ENCODE results near the gene KRT23. TPM values are rescaled to one million over a fixed set of nuclear protein-coding genes. Genes with fewer than 3 reads are reported as not detected.

KRT23 gene
- total RNA-seq, 1 experiment from 2014 or later: not detected

DNA sequence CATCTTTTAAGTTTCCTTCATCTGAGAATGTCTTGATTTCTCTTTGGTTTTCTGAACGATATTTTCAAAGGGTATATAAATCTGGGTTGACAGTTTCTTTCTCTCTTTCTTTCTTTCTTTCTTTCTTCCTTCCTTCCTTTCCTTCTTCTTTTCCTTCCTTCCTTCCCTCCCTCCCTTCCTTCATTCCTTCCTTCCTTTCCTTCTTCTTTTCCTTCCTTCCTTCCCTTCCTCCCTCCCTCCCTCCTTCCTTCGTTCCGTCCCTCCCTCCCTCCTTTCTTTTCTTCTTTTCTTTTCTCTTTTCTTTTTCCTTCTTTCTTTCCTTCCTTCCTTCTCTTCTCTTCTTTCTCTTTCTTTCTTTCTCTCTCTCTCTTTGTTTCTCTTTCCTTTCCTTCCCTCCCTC lies 36.9 kb upstream of the KRT23 start:
- no peak overlapping the region for H3K27ac Mint-ChIP-seq (ENCODE audit: low read depth, unreplicated experiment)
- H3K4me1 Mint-ChIP-seq (ENCODE audit: insufficient read depth, unreplicated experiment): no peaks in the 10 kb centered on the region

DNA sequence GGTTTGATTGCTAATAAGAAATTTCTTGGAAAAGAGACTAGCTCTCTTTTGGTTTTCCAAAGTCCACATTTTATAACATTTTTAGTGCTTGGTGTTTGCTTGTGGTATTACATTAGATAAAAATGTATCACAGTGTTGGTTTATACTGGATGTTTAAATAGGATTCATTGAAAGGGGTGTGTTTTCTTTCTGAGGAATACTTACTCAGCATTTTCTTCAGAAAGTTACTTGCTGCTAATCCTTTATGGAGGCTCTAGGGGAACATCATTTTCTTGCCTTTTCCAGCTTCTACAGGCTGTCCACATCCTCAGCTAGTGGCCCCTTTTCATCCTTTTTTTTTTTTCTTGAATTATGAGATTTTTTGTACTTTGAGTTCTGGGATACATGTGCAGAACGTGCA lies 30.1 kb upstream of the KRT23 start:
- Mint-ChIP-seq H3K36me3 (ENCODE audit: insufficient read depth, unreplicated experiment) (no peaks in the 10 kb centered on the region), H3K4me1 (ENCODE audit: insufficient read depth, unreplicated experiment) (no peaks in the 10 kb centered on the region), H3K9me3 (ENCODE audit: unreplicated experiment) (no peaks in the 10 kb centered on the region), H3K4me3 (ENCODE audit: unreplicated experiment) (no peak overlapping the region), H3K27ac (ENCODE audit: low read depth, unreplicated experiment) (no peak overlapping the region), H3K27me3 (ENCODE audit: insufficient read depth, unreplicated experiment) (no peaks in the 10 kb centered on the region)
- TF ChIP-seq, protein P1, sequence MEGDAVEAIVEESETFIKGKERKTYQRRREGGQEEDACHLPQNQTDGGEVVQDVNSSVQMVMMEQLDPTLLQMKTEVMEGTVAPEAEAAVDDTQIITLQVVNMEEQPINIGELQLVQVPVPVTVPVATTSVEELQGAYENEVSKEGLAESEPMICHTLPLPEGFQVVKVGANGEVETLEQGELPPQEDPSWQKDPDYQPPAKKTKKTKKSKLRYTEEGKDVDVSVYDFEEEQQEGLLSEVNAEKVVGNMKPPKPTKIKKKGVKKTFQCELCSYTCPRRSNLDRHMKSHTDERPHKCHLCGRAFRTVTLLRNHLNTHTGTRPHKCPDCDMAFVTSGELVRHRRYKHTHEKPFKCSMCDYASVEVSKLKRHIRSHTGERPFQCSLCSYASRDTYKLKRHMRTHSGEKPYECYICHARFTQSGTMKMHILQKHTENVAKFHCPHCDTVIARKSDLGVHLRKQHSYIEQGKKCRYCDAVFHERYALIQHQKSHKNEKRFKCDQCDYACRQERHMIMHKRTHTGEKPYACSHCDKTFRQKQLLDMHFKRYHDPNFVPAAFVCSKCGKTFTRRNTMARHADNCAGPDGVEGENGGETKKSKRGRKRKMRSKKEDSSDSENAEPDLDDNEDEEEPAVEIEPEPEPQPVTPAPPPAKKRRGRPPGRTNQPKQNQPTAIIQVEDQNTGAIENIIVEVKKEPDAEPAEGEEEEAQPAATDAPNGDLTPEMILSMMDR (IDR thresholded peaks at IDR 0.05; ENCODE audit: unreplicated experiment): no peak
- POLR2A ChIA-PET: no interaction called here
- CTCF ChIA-PET: interaction anchor here (1.0 kb wide), 1 partner anchor 31 kb away, joined by 3 read pairs; no protein-coding TSS in a partner anchor
- BruUV-seq (replicated peaks): no TSS peak
- no peak for DNase-seq (ENCODE audit: unreplicated experiment)
- intact Hi-C loops (cut with micrococcal nuclease): no loop called here

More for the DNA sequence above, 36.9 kb upstream of the KRT23 start:
- intact Hi-C loops (cut with micrococcal nuclease): no loop called here
- ChIA-PET POLR2A (interaction anchor here (0.7 kb wide), 2 partner anchors 37 to 317 kb away, joined by 3 read pairs; no protein-coding TSS in a partner anchor), CTCF (interaction anchor here (0.7 kb wide), 1 partner anchor 473 kb away, joined by 3 read pairs; no protein-coding TSS in a partner anchor)
- TF ChIP-seq, protein P1 (IDR thresholded peaks at IDR 0.05; ENCODE audit: unreplicated experiment): no peak
- BruUV-seq (replicated peaks): no TSS peak
- Mint-ChIP-seq H3K9me3 (ENCODE audit: unreplicated experiment) (no peaks in the 10 kb centered on the region), H3K4me3 (ENCODE audit: unreplicated experiment) (no peak overlapping the region), H3K36me3 (ENCODE audit: insufficient read depth, unreplicated experiment) (no peaks in the 10 kb centered on the region), H3K27me3 (ENCODE audit: insufficient read depth, unreplicated experiment) (no peaks in the 10 kb centered on the region)
- DNase-seq (ENCODE audit: unreplicated experiment): no peak

DNA sequence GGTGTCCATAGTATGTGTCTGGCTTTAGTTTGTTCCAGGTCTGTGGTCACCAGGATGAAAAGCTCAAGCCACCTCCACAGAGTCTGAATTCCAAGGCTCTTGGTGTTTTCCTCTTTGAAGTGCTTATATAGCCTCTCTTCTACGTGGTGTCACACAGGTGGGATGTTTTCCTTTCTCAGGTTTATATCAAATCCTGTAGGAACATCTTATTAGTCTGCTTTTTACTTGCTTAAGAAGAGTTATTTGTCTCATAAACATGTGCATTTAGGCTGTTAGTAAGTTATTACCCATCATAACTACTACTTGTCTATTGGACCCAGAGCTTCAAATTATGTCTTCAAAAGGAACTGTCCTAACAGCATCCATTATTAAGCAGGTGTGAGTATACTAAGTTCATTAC lies 29.4 kb upstream of the KRT23 start, which contains the start of gene KRT39:
Gene KRT39 (minus strand): TSS at position 101 of the 400 bp plus-strand sequence. CDS start 92 bp downstream, at position 9.
- intact Hi-C loops (cut with micrococcal nuclease): no loop called here
- TF ChIP-seq, protein P1 (IDR thresholded peaks at IDR 0.05; ENCODE audit: unreplicated experiment): no peak
- Mint-ChIP-seq H3K27me3 (ENCODE audit: insufficient read depth, unreplicated experiment) (no peaks in the 10 kb centered on the region), H3K36me3 (ENCODE audit: insufficient read depth, unreplicated experiment) (no peaks in the 10 kb centered on the region), H3K4me1 (ENCODE audit: insufficient read depth, unreplicated experiment) (no peaks in the 10 kb centered on the region), H3K27ac (ENCODE audit: low read depth, unreplicated experiment) (no peak within 1 kb of the TSS), H3K9me3 (ENCODE audit: unreplicated experiment) (no peaks in the 10 kb centered on the region), H3K4me3 (ENCODE audit: unreplicated experiment) (no peak within 1 kb of the TSS)
- no TSS peak for BruUV-seq (replicated peaks)
- ChIA-PET CTCF (interaction anchor here (1.0 to 1.2 kb wide), 2 partner anchors 14 to 31 kb away, joined by 3 read pairs; no protein-coding TSS in a partner anchor), POLR2A (interaction anchor here (1.1 kb wide), 1 partner anchor 13 kb away, joined by 3 read pairs; no protein-coding TSS in a partner anchor)
- DNase-seq (ENCODE audit: unreplicated experiment): no peak

DNA sequence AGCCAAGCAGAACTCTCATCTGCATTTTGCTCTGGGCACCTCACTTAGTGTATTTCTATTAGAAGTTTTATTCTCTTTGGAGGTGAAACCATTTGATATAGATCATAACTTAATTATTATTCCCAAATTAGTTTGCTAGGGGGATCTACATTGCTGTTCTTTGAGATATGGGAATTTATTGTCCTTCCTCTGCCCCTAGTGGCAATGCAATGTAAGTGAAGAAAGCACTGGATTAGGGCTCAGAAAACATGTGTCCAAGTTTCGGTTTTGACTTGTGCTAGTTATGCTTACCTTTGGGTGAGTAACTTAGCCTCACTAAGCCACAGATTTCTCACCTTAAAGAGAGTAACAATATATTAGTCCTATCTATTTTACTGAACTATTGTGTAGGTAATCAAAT lies 26.4 kb upstream of the KRT23 start:
- Mint-ChIP-seq H3K36me3 (ENCODE audit: insufficient read depth, unreplicated experiment) (no peaks in the 10 kb centered on the region), H3K9me3 (ENCODE audit: unreplicated experiment) (no peaks in the 10 kb centered on the region), H3K4me1 (ENCODE audit: insufficient read depth, unreplicated experiment) (peaks cover 6% of the 10 kb centered on the region), H3K27ac (ENCODE audit: low read depth, unreplicated experiment) (no peak overlapping the region), H3K27me3 (ENCODE audit: insufficient read depth, unreplicated experiment) (no peaks in the 10 kb centered on the region), H3K4me3 (ENCODE audit: unreplicated experiment) (no peak overlapping the region)
- POLR2A ChIA-PET: no interaction called here
- BruUV-seq (replicated peaks): no TSS peak
- DNase-seq (ENCODE audit: unreplicated experiment): peak; percentile 69
- TF ChIP-seq, protein P1 (IDR thresholded peaks at IDR 0.05; ENCODE audit: unreplicated experiment): peak; percentile 42
- CTCF ChIA-PET: interaction anchor here (0.6 to 1.7 kb wide), 5 partner anchors 9 to 531 kb away, joined by 3 to 6 read pairs (median 3); no protein-coding TSS in a partner anchor
- intact Hi-C loops (cut with micrococcal nuclease): no loop called here

Measured in MCF 10A (cell line).